ENCODE data around the gene DCC.

The DCC gene

GRCh38 chr18:53402670-53403069 is 1062.7 kb downstream of the DCC start:
- no peaks in the 10 kb centered on the region for H3K9me3 ChIP-seq (ENCODE audit: insufficient read depth, low read depth, low read length)
- no peak overlapping the region for H3K27ac ChIP-seq (ENCODE audit: low read depth, low read length)
- H3K9ac ChIP-seq (ENCODE audit: low read depth, low read length): no peak overlapping the region
- H3K27me3 ChIP-seq (ENCODE audit: insufficient read depth, low read length): no peaks in the 10 kb centered on the region
- 88% methylated on average over 3 of the region's 3 CpGs for WGBS
- 0 out of 2 replicates have a peak, but pooled peaks cover 3% of the 10 kb centered on the region for H3K4me1 ChIP-seq (ENCODE audit: insufficient read depth, low read length)
- H3K4me3 ChIP-seq (ENCODE audit: low read length): no peak overlapping the region
- no peaks in the 10 kb centered on the region for H3K36me3 ChIP-seq (ENCODE audit: insufficient read depth, low read length)

- H3K9ac ChIP-seq (ENCODE audit: low read depth, low read length): no peak overlapping the region
- H3K27me3 ChIP-seq (ENCODE audit: insufficient read depth, low read length): no peaks in the 10 kb centered on the region
- H3K4me3 ChIP-seq (ENCODE audit: low read length): no peak overlapping the region
- no peaks in the 10 kb centered on the region for H3K9me3 ChIP-seq (ENCODE audit: insufficient read depth, low read depth, low read length)
- H3K4me1 ChIP-seq (ENCODE audit: insufficient read depth, low read length): no peaks in the 10 kb centered on the region
- no peak overlapping the region for H3K27ac ChIP-seq (ENCODE audit: low read depth, low read length)
- WGBS: 91% methylated on average over 5 of the region's 5 CpGs
- H3K36me3 ChIP-seq (ENCODE audit: insufficient read depth, low read length): no peaks in the 10 kb centered on the region
These were observed 1068.3 kb downstream of the DCC start for GRCh38 chr18:53408271-53408670.

- Histone ChIP-seq H3K4me1 (ENCODE audit: insufficient read depth, low read length) (peaks cover 6% of the 10 kb centered on the region; the same call in 1 of the 2 replicates), H3K27me3 (ENCODE audit: insufficient read depth, low read length) (no peaks in the 10 kb centered on the region), H3K36me3 (ENCODE audit: insufficient read depth, low read length) (no peaks in the 10 kb centered on the region), H3K27ac (ENCODE audit: low read depth, low read length) (no peak overlapping the region), H3K9me3 (ENCODE audit: insufficient read depth, low read depth, low read length) (no peaks in the 10 kb centered on the region), H3K4me3 (ENCODE audit: low read length) (no peak overlapping the region), H3K9ac (ENCODE audit: low read depth, low read length) (no peak overlapping the region)
- WGBS: 100% methylated on average over 1 of the region's 3 CpGs
These were observed 1071.5 kb downstream of the DCC start for GRCh38 chr18:53411511-53411910.

GRCh38 chr18:53417003-53417402 is 1077.0 kb downstream of the DCC start:
- Histone ChIP-seq H3K4me1 (ENCODE audit: insufficient read depth, low read length) (peaks cover 29% of the 10 kb centered on the region), H3K36me3 (ENCODE audit: insufficient read depth, low read length) (no peaks in the 10 kb centered on the region), H3K9ac (ENCODE audit: low read depth, low read length) (peak overlapping the region; percentile 17; the same call in 1 of the 2 replicates), H3K27me3 (ENCODE audit: insufficient read depth, low read length) (no peaks in the 10 kb centered on the region), H3K9me3 (ENCODE audit: insufficient read depth, low read depth, low read length) (no peaks in the 10 kb centered on the region), H3K4me3 (ENCODE audit: low read length) (no peak overlapping the region), H3K27ac (ENCODE audit: low read depth, low read length) (peak overlapping the region; percentile 5; the same call in 1 of the 2 replicates)
- 16% methylated on average over 4 of the region's 4 CpGs for WGBS

GRCh38 chr18:53421869-53422268 is 1081.9 kb downstream of the DCC start:
- no peaks in the 10 kb centered on the region for H3K9me3 ChIP-seq (ENCODE audit: insufficient read depth, low read depth, low read length)
- H3K9ac ChIP-seq (ENCODE audit: low read depth, low read length): no peak overlapping the region
- H3K4me1 ChIP-seq (ENCODE audit: insufficient read depth, low read length): peaks cover 24% of the 10 kb centered on the region
- H3K4me3 ChIP-seq (ENCODE audit: low read length): no peak overlapping the region
- H3K27me3 ChIP-seq (ENCODE audit: insufficient read depth, low read length): no peaks in the 10 kb centered on the region
- H3K27ac ChIP-seq (ENCODE audit: low read depth, low read length): no peak overlapping the region
- no peaks in the 10 kb centered on the region for H3K36me3 ChIP-seq (ENCODE audit: insufficient read depth, low read length)

GRCh38 chr18:53422896-53423295 is 1082.9 kb downstream of the DCC start:
- 88% methylated on average over 1 of the region's 2 CpGs for WGBS
- no peak overlapping the region for H3K4me3 ChIP-seq (ENCODE audit: low read length)
- H3K36me3 ChIP-seq (ENCODE audit: insufficient read depth, low read length): no peaks in the 10 kb centered on the region
- peaks cover 14% of the 10 kb centered on the region; the same call in 1 of the 2 replicates for H3K4me1 ChIP-seq (ENCODE audit: insufficient read depth, low read length)
- H3K9me3 ChIP-seq (ENCODE audit: insufficient read depth, low read depth, low read length): no peaks in the 10 kb centered on the region
- no peak overlapping the region for H3K9ac ChIP-seq (ENCODE audit: low read depth, low read length)
- H3K27me3 ChIP-seq (ENCODE audit: insufficient read depth, low read length): no peaks in the 10 kb centered on the region
- H3K27ac ChIP-seq (ENCODE audit: low read depth, low read length): no peak overlapping the region

- no peak overlapping the region for H3K4me3 ChIP-seq (ENCODE audit: low read length)
- no peaks in the 10 kb centered on the region for H3K27me3 ChIP-seq (ENCODE audit: insufficient read depth, low read length)
- 0 out of 2 replicates have a peak, but pooled peaks cover 6% of the 10 kb centered on the region for H3K4me1 ChIP-seq (ENCODE audit: insufficient read depth, low read length)
- H3K9me3 ChIP-seq (ENCODE audit: insufficient read depth, low read depth, low read length): no peaks in the 10 kb centered on the region
- no peaks in the 10 kb centered on the region for H3K36me3 ChIP-seq (ENCODE audit: insufficient read depth, low read length)
- no peak overlapping the region for H3K27ac ChIP-seq (ENCODE audit: low read depth, low read length)
- WGBS: 84% methylated on average over 5 of the region's 6 CpGs
- no peak overlapping the region for H3K9ac ChIP-seq (ENCODE audit: low read depth, low read length)
These were observed 1086.7 kb downstream of the DCC start for GRCh38 chr18:53426666-53427184.

GRCh38 chr18:53441761-53442414 is 1101.9 kb downstream of the DCC start:
- Histone ChIP-seq H3K27ac (ENCODE audit: low read depth, low read length) (no peak overlapping the region), H3K27me3 (ENCODE audit: insufficient read depth, low read length) (no peaks in the 10 kb centered on the region), H3K36me3 (ENCODE audit: insufficient read depth, low read length) (no peaks in the 10 kb centered on the region), H3K4me1 (ENCODE audit: insufficient read depth, low read length) (no peaks in the 10 kb centered on the region), H3K9me3 (ENCODE audit: insufficient read depth, low read depth, low read length) (no peaks in the 10 kb centered on the region), H3K4me3 (ENCODE audit: low read length) (no peak overlapping the region), H3K9ac (ENCODE audit: low read depth, low read length) (no peak overlapping the region)
- WGBS: 100% methylated on average over 3 of the region's 3 CpGs

- H3K9me3 ChIP-seq (ENCODE audit: insufficient read depth, low read depth, low read length): no peaks in the 10 kb centered on the region
- no peak overlapping the region for H3K27ac ChIP-seq (ENCODE audit: low read depth, low read length)
- H3K27me3 ChIP-seq (ENCODE audit: insufficient read depth, low read length): no peaks in the 10 kb centered on the region
- no peaks in the 10 kb centered on the region for H3K4me1 ChIP-seq (ENCODE audit: insufficient read depth, low read length)
- no peaks in the 10 kb centered on the region for H3K36me3 ChIP-seq (ENCODE audit: insufficient read depth, low read length)
- WGBS: 93% methylated on average over 3 of the region's 3 CpGs
- H3K9ac ChIP-seq (ENCODE audit: low read depth, low read length): no peak overlapping the region
- H3K4me3 ChIP-seq (ENCODE audit: low read length): no peak overlapping the region
These were observed 1102.4 kb downstream of the DCC start for GRCh38 chr18:53442415-53442783.

- Histone ChIP-seq H3K4me3 (ENCODE audit: low read length) (no peak overlapping the region), H3K36me3 (ENCODE audit: insufficient read depth, low read length) (no peaks in the 10 kb centered on the region), H3K27me3 (ENCODE audit: insufficient read depth, low read length) (no peaks in the 10 kb centered on the region), H3K4me1 (ENCODE audit: insufficient read depth, low read length) (no peaks in the 10 kb centered on the region), H3K9me3 (ENCODE audit: insufficient read depth, low read depth, low read length) (no peaks in the 10 kb centered on the region), H3K9ac (ENCODE audit: low read depth, low read length) (no peak overlapping the region), H3K27ac (ENCODE audit: low read depth, low read length) (no peak overlapping the region)
- WGBS: 93% methylated on average over 2 of the region's 2 CpGs
These were observed 1103.3 kb downstream of the DCC start for GRCh38 chr18:53443336-53443735.

- no peaks in the 10 kb centered on the region for H3K9me3 ChIP-seq (ENCODE audit: insufficient read depth, low read depth, low read length)
- H3K27me3 ChIP-seq (ENCODE audit: insufficient read depth, low read length): no peaks in the 10 kb centered on the region
- no peaks in the 10 kb centered on the region for H3K36me3 ChIP-seq (ENCODE audit: insufficient read depth, low read length)
- no peak overlapping the region for H3K9ac ChIP-seq (ENCODE audit: low read depth, low read length)
- H3K4me1 ChIP-seq (ENCODE audit: insufficient read depth, low read length): no peaks in the 10 kb centered on the region
- WGBS: 98% methylated on average over 4 of the region's 4 CpGs
- no peak overlapping the region for H3K27ac ChIP-seq (ENCODE audit: low read depth, low read length)
- no peak overlapping the region for H3K4me3 ChIP-seq (ENCODE audit: low read length)
These were observed 1103.8 kb downstream of the DCC start for GRCh38 chr18:53443831-53444230.

- no peaks in the 10 kb centered on the region for H3K27me3 ChIP-seq (ENCODE audit: insufficient read depth, low read length)
- H3K9me3 ChIP-seq (ENCODE audit: insufficient read depth, low read depth, low read length): no peaks in the 10 kb centered on the region
- H3K4me3 ChIP-seq (ENCODE audit: low read length): no peak overlapping the region
- WGBS: 94% methylated on average over 1 of the region's 2 CpGs
- H3K27ac ChIP-seq (ENCODE audit: low read depth, low read length): no peak overlapping the region
- no peak overlapping the region for H3K9ac ChIP-seq (ENCODE audit: low read depth, low read length)
- H3K36me3 ChIP-seq (ENCODE audit: insufficient read depth, low read length): no peaks in the 10 kb centered on the region
- H3K4me1 ChIP-seq (ENCODE audit: insufficient read depth, low read length): peaks cover 5% of the 10 kb centered on the region; the same call in 1 of the 2 replicates
These were observed 1111.9 kb downstream of the DCC start for GRCh38 chr18:53451902-53452301.

All from HUES64 (cell line).